Neuronal stem cell (in vitro differentiated cells): Measurements from ENCODE around the gene SSX2IP.

Experiments
- DNase-seq: peaks from one replicate; pipeline ENCODE4 v3.0.0-alpha.2; 2013; ENCODE audit warnings: low spot score
- H2AFZ ChIP-seq: one replicate; pipeline ENCODE4 v1.6.1; 2013; ENCODE audit warnings: mild to moderate bottlenecking, low read length, inconsistent platforms
- H2AK5ac ChIP-seq: 2 replicates; pipeline ENCODE4 v1.6.1; 2013; ENCODE audit warnings: low read depth, mild to moderate bottlenecking, inconsistent platforms, low read length, moderate library complexity, mixed read lengths
- H2BK120ac ChIP-seq: 2 replicates; pipeline ENCODE4 v1.6.1; 2013; ENCODE audit warnings: low read depth, mild to moderate bottlenecking, inconsistent platforms, low read length, moderate library complexity, mixed read lengths
- H2BK12ac ChIP-seq: one replicate; pipeline ENCODE4 v1.6.1; 2013; ENCODE audit warnings: low read length, inconsistent platforms
- H2BK15ac ChIP-seq: 2 replicates; pipeline ENCODE4 v1.6.1; 2013; ENCODE audit warnings: mild to moderate bottlenecking, low read length, inconsistent platforms, mixed read lengths
- H2BK5ac ChIP-seq: one replicate; pipeline ENCODE4 v1.6.1; 2013; ENCODE audit warnings: inconsistent platforms, mild to moderate bottlenecking, low read length, moderate library complexity
- H3K14ac ChIP-seq: one replicate; pipeline ENCODE4 v1.6.1; 2013; ENCODE audit warnings: low read length, inconsistent platforms
- H3K18ac ChIP-seq: 2 replicates; pipeline ENCODE4 v1.6.1; 2013; ENCODE audit warnings: low read length, inconsistent platforms
- H3K23ac ChIP-seq: 2 replicates; pipeline ENCODE4 v1.6.1; 2013; ENCODE audit warnings: low read depth, mild to moderate bottlenecking, mixed read lengths, low read length, inconsistent platforms; ENCODE audit not compliant: poor library complexity
- H3K27ac ChIP-seq: replicated peaks from 3 replicates; pipeline ENCODE4 v1.5.1; 2013; ENCODE audit warnings: low read length, inconsistent platforms
- H3K27me3 ChIP-seq, 3 experiments: 2 replicates each; pipeline ENCODE4 v1.6.1; 2013; ENCODE audit warnings: low read length in 3 of 3, mild to moderate bottlenecking in 2 of 3, inconsistent platforms in 1 of 3, low read depth in 1 of 3, mixed read lengths in 1 of 3, moderate library complexity in 1 of 3; ENCODE audit not compliant: control insufficient read depth in 3 of 3, insufficient read depth in 3 of 3
- H3K36me3 ChIP-seq, 2 donors: replicated peaks in 1 of 2; 2 replicates each; pipeline ENCODE4 v1.6.1; 2013; ENCODE audit warnings: low read length in 2 of 2; ENCODE audit not compliant: control insufficient read depth in 2 of 2, insufficient read depth in 2 of 2
- H3K4ac ChIP-seq: 2 replicates; pipeline ENCODE4 v1.6.1; 2013; ENCODE audit warnings: inconsistent platforms, mild to moderate bottlenecking, low read length, moderate library complexity
- H3K4me1 ChIP-seq, 2 donors: 1 replicate in 1 of 2; 2 replicates in 1 of 2; pipeline ENCODE4 v1.6.1; 2013; ENCODE audit warnings: low read length in 2 of 2, low read depth in 1 of 2; ENCODE audit not compliant: control insufficient read depth in 2 of 2, insufficient read depth in 1 of 2
- H3K4me2 ChIP-seq: one replicate; pipeline ENCODE4 v1.6.1; 2013; ENCODE audit warnings: mild to moderate bottlenecking, low read length, inconsistent platforms; ENCODE audit not compliant: insufficient read depth, poor library complexity, severe bottlenecking
- H3K4me3 ChIP-seq, 2 donors: 2 replicates each; pipeline ENCODE4 v1.5.1; 2013; ENCODE audit warnings: low read length in 2 of 2, mild to moderate bottlenecking in 2 of 2, inconsistent platforms in 1 of 2, moderate library complexity in 1 of 2
- H3K79me1 ChIP-seq: one replicate; pipeline ENCODE4 v1.6.1; 2013; ENCODE audit warnings: low read depth, mild to moderate bottlenecking, inconsistent platforms, low read length, moderate library complexity
- H3K9ac ChIP-seq: one replicate; pipeline ENCODE4 v1.6.1; 2013; ENCODE audit warnings: mild to moderate bottlenecking, low read depth, low read length, inconsistent platforms; ENCODE audit not compliant: poor library complexity
- H3K9me3 ChIP-seq, 2 donors: replicated peaks in 1 of 2; 2 replicates each; pipeline versions ENCODE3 to v1.6.1; 2013; ENCODE audit warnings: low read length in 2 of 2, mild to moderate bottlenecking in 2 of 2, inconsistent platforms in 1 of 2, low read depth in 1 of 2, mixed read lengths in 1 of 2, moderate library complexity in 1 of 2; ENCODE audit not compliant: control insufficient read depth in 2 of 2, insufficient read depth in 1 of 2
- H4K8ac ChIP-seq: one replicate; pipeline ENCODE4 v1.6.1; 2013; ENCODE audit warnings: low read depth, mild to moderate bottlenecking, inconsistent platforms, low read length, moderate library complexity
- H4K91ac ChIP-seq: one replicate; pipeline ENCODE4 v1.6.1; 2013; ENCODE audit warnings: low read length, low read depth, mild to moderate bottlenecking, inconsistent platforms; ENCODE audit not compliant: poor library complexity
- WGBS, 2 donors: extraction: QIAGEN DNeasy Blood & Tissue Kit; methylation state at CpG; one replicate each; pipeline ENCODE4 v1.1.7; 2013; ENCODE audit warnings: missing lambda C conversion rate in 2 of 2, mixed read lengths in 1 of 2; ENCODE audit not compliant: insufficient read length in 2 of 2, insufficient replicate concordance in 1 of 2; ENCODE audit errors: extremely low coverage in 2 of 2; 5-methylcytosine and 5-hydroxymethylcytosine counted together

SSX2IP gene

DNA sequence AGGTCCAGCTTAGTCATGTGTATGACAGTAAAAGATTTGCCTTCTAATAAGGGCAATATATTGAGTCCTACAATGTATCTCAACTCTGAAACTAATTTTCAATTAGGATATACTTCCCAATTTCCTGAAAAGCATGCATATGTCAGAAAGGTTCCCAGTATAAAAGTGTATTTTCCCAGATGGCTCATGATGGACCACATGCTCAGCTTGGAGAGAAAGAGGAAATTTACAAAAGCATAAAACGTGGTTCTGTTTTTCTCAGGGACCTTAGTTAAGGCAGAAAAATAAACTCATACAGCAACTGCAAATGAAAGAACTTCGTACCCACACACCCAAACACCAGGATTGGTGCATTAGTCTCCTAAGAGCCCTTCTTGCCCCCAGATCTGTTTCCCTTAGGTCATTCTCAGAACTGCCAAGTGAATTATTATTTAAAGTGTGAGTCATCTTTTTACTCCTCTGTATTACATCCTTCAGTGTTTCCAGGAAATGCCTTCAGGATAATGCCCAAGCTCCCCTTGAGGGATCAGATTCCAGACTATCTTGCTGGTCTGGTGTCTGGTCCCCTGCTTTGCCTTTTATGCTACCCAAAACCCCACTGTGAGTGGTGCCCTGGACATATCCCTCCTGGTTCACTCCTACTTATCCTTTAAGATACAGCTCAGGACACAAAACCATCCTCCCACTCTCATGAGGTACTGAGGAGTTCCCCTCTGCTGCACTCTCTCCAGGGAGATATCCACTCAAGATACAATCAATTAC is 57.4 kb downstream of the SSX2IP start:
- Histone ChIP-seq H4K91ac (no peak overlapping the region), H3K27me3 (no peaks in the 10 kb centered on the region), H2BK5ac (no peak overlapping the region), H3K4me1 (peaks cover 0 to 4% of the 10 kb centered on the region in 2 donors), H3K23ac (no peak overlapping the region), H3K79me1 (no peaks in the 10 kb centered on the region), H3K14ac (no peak overlapping the region), H3K9me3 (no peaks in the 10 kb centered on the region), H3K4ac (no peak overlapping the region), H2AFZ (peak overlapping the region; percentile 43), H3K4me3 (no peak overlapping the region), H3K27ac (no peak overlapping the region), H3K36me3 (no peaks in the 10 kb centered on the region), H3K4me2 (no peak overlapping the region), H3K18ac (no peak overlapping the region), H2BK15ac (no peak overlapping the region), H2BK120ac (no peak overlapping the region), H2BK12ac (no peak overlapping the region), H2AK5ac (no peak overlapping the region), H3K9ac (no peak overlapping the region), H4K8ac (no peak overlapping the region)
- no peak for DNase-seq
- no CpG with 5 or more reads among the region's 2 CpGs for WGBS, 2 donors

DNA sequence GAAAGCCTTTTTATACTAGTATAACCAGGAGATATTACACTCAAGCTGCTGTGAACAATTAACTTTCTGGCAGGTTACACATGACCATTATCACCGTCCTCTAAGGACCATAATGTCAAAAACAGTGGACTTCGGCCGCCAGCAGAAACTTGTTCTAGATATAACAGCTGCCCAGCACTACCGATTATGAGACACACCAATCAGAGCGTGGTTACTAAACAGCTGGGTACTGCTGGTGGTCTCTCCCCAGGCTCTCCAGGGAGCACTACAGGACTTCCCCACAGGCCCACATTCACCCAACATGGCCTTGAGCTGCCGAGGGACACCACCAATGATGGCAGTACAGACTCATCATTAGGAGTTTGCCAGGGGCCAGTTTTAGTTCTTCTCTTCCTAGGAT is 58.1 kb downstream of the SSX2IP start:
- H3K9me3 ChIP-seq, result no peaks in the 10 kb centered on the region
- no peak overlapping the region for H3K14ac ChIP-seq
- H3K4ac ChIP-seq, result no peak overlapping the region
- H3K18ac ChIP-seq, result no peak overlapping the region
- no peaks in the 10 kb centered on the region for H3K79me1 ChIP-seq
- H3K4me3 ChIP-seq, result no peak overlapping the region
- H2AFZ ChIP-seq, result peak overlapping the region; percentile 20
- H4K8ac ChIP-seq, result no peak overlapping the region
- no peak overlapping the region for H4K91ac ChIP-seq
- no peak overlapping the region for H2BK15ac ChIP-seq
- DNase-seq, result no peak
- no peak overlapping the region for H3K23ac ChIP-seq
- H3K27ac ChIP-seq, result no peak overlapping the region
- no peak overlapping the region for H2BK12ac ChIP-seq
- H2BK120ac ChIP-seq, result no peak overlapping the region
- H3K9ac ChIP-seq, result no peak overlapping the region
- no peak overlapping the region for H2AK5ac ChIP-seq
- peaks cover 0 to 4% of the 10 kb centered on the region in 2 donors for H3K4me1 ChIP-seq
- no peaks in the 10 kb centered on the region for H3K27me3 ChIP-seq
- no peaks in the 10 kb centered on the region for H3K36me3 ChIP-seq
- WGBS, 2 donors, result no CpG with 5 or more reads among the region's 6 CpGs
- no peak overlapping the region for H3K4me2 ChIP-seq
- H2BK5ac ChIP-seq, result no peak overlapping the region

DNA sequence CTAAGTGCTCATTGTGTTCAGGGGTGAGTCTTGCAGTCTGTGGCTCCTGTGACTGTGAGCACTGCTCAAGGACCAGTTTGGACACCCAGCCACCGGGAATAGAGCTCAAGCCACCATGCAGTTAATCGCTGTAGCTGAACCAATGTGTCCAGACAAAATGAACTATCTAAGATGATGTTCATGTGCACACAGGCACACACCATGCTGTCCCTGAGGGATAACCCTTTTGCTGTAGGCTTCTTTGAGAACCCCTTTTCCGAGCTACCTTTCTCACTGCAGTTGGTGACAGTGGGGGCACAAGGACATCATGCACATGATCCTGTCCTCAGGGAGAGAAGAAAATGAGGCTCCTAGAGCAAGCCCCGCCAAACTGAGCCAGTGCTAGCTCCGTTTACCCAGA is 65.4 kb downstream of the SSX2IP start:
- no peaks in the 10 kb centered on the region for H3K79me1 ChIP-seq
- H3K9ac ChIP-seq, result no peak overlapping the region
- no peak overlapping the region for H3K4ac ChIP-seq
- H3K36me3 ChIP-seq, result no peaks in the 10 kb centered on the region
- no peak overlapping the region for H3K27ac ChIP-seq
- H3K14ac ChIP-seq, result no peak overlapping the region
- H2BK15ac ChIP-seq, result no peak overlapping the region
- no peak overlapping the region for H3K23ac ChIP-seq
- no peak overlapping the region for H2BK5ac ChIP-seq
- H2AK5ac ChIP-seq, result no peak overlapping the region
- H2BK120ac ChIP-seq, result no peak overlapping the region
- no peak overlapping the region for H4K91ac ChIP-seq
- H3K27me3 ChIP-seq, result no peaks in the 10 kb centered on the region
- no peak for DNase-seq
- H3K9me3 ChIP-seq, result no peaks in the 10 kb centered on the region
- no peak overlapping the region for H2BK12ac ChIP-seq
- no peak overlapping the region for H4K8ac ChIP-seq
- H3K4me3 ChIP-seq, result no peak overlapping the region
- no peak overlapping the region for H2AFZ ChIP-seq
- no peak overlapping the region for H3K18ac ChIP-seq
- H3K4me1 ChIP-seq, result no peaks in the 10 kb centered on the region
- no CpG with 5 or more reads among the region's 5 CpGs for WGBS, 2 donors
- no peak overlapping the region for H3K4me2 ChIP-seq

DNA sequence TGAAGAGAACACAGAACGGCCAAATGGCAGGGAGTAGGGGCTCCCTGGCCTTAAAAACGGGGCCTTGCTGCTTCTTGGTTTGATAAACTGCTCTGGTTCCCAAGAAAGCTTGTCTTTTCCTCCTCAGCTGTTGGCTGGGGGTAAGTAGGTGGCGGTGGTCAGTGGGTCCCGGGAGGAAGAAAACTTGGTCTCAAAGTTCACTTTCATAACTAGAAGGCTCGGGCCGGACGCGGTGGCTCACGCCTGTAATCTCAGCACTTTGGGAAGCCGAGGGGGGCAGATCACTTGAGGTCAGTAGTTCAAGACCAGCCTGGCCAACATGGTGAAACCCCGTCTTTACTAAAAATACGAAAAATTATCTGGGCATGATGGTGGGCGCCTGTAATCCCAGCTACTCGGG is 68.7 kb downstream of the SSX2IP start:
- no peak overlapping the region for H4K8ac ChIP-seq
- H2BK5ac ChIP-seq, result no peak overlapping the region

More for the DNA sequence above, 68.7 kb downstream of the SSX2IP start:
- Histone ChIP-seq H3K4me1 (peaks cover 0 to 3% of the 10 kb centered on the region in 2 donors), H2BK15ac (no peak overlapping the region), H3K9me3 (no peaks in the 10 kb centered on the region), H3K23ac (no peak overlapping the region), H3K4me2 (no peak overlapping the region), H3K9ac (no peak overlapping the region), H3K27ac (no peak overlapping the region), H3K4ac (no peak overlapping the region), H3K27me3 (no peaks in the 10 kb centered on the region), H3K4me3 (no peak overlapping the region), H4K91ac (no peak overlapping the region), H3K14ac (no peak overlapping the region), H2AFZ (no peak overlapping the region), H2BK120ac (no peak overlapping the region), H3K79me1 (no peaks in the 10 kb centered on the region), H3K36me3 (no peaks in the 10 kb centered on the region), H2AK5ac (no peak overlapping the region), H3K18ac (no peak overlapping the region), H2BK12ac (no peak overlapping the region)
- no peak for DNase-seq
- WGBS, 2 donors, result no CpG with 5 or more reads among the region's 14 CpGs
